ENCODE results near the gene RAC2. TPM values are rescaled to one million over a fixed set of nuclear protein-coding genes. Genes with fewer than 3 reads are reported as not detected.

Gene RAC2
- total and polyA plus RNA-seq, 11 donors = 1.3 to 60.5 (median 3.8) TPM

DNA sequence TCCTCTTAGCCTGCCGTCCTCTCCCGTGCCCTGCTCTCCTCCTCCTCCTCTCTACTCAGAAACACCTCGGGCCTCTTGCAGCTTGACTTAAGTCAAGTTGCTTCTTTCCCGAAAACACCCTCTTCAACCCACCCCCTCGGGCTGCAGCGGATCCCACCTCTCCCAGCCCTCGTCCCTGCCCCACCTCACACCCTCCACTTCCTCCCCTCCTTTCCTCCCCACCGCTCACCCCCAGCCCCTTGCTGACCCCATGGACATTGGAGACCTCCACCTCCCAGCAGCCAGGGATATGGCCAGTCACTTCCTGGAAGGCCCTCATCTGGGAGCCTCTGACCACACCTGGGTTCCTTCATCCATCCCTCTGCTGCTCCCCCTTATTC is 29.8 kb upstream of the RAC2 start:
- WGBS, 4 donors = 71 to 76% (median 72%) methylated on average over 8 of the region's 8 CpGs
- H3K36me3 ChIP-seq = no peaks in the 10 kb centered on the region
- H3K27ac ChIP-seq = peak overlapping the region in 1 of 12 donors; percentile 93
- no peak for TF ChIP-seq POLR2A (IDR thresholded peaks at IDR 0.05)
- TF ChIP-seq, protein P1, sequence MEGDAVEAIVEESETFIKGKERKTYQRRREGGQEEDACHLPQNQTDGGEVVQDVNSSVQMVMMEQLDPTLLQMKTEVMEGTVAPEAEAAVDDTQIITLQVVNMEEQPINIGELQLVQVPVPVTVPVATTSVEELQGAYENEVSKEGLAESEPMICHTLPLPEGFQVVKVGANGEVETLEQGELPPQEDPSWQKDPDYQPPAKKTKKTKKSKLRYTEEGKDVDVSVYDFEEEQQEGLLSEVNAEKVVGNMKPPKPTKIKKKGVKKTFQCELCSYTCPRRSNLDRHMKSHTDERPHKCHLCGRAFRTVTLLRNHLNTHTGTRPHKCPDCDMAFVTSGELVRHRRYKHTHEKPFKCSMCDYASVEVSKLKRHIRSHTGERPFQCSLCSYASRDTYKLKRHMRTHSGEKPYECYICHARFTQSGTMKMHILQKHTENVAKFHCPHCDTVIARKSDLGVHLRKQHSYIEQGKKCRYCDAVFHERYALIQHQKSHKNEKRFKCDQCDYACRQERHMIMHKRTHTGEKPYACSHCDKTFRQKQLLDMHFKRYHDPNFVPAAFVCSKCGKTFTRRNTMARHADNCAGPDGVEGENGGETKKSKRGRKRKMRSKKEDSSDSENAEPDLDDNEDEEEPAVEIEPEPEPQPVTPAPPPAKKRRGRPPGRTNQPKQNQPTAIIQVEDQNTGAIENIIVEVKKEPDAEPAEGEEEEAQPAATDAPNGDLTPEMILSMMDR (IDR thresholded peaks at IDR 0.05) = no peak
- intact Hi-C loops (cut with DNase I) = no loop called here
- H3K4me1 ChIP-seq = peaks cover 0 to 76% (median 0%) of the 10 kb centered on the region in 12 donors
- peaks cover 0 to 43% (median 0%) of the 10 kb centered on the region in 9 donors for H3K27me3 ChIP-seq
- DNase-seq = peak in 1 of 5 donors; percentile 15
- H3K9me3 ChIP-seq = no peaks in the 10 kb centered on the region
- ATAC-seq = no peak
- H3K4me3 ChIP-seq = no peak overlapping the region

DNA sequence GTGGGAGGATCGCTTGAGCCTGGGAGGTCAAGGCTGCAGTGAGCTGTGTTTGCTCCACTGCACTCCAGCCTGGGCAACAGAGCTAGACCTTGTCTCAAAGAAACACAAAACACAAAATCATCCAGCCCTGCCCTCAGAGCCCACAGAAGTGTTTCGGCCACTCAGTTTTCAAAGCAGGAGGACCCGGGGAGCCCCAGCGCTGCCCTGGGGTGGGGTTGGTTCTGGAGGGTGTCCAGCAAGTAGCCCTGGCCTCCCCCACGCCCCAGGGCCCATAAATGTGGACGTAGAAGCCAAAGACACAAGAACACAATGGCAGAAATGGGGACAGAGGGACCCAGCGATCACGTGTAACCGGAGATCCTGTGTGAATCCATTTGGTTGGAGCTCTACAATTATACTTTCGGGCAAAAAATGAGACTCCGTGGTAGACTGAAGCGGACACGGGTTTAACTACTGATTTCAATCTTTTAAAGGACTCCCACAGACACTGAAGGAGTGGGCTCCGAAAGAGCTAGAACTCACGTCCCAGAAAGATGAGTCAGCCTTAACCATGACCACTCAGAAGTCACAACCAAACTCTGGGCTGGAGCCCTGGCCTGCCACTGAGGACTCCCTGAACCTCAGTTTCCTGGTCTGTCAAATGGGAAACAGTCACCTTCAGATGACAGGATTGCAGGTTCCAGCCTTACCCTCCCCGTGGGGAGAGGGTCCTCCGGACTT is 29.2 kb upstream of the RAC2 start:
- Histone ChIP-seq H3K36me3 (no peaks in the 10 kb centered on the region), H3K27me3 (peaks cover 0 to 43% (median 0%) of the 10 kb centered on the region in 9 donors), H3K9me3 (no peaks in the 10 kb centered on the region), H3K4me1 (peaks cover 0 to 78% (median 0%) of the 10 kb centered on the region in 12 donors), H3K4me3 (no peak overlapping the region), H3K27ac (peak overlapping the region in 1 of 12 donors; percentile 93)
- DNase-seq = peak in 1 of 5 donors; percentile 4
- intact Hi-C loops (cut with DNase I) = no loop called here
- 59 to 69% (median 63%) methylated on average over 17 of the region's 17 CpGs for WGBS, 4 donors
- TF ChIP-seq, protein P1 (IDR thresholded peaks at IDR 0.05) = no peak
- TF ChIP-seq POLR2A (IDR thresholded peaks at IDR 0.05) = no peak
- no peak for ATAC-seq

DNA sequence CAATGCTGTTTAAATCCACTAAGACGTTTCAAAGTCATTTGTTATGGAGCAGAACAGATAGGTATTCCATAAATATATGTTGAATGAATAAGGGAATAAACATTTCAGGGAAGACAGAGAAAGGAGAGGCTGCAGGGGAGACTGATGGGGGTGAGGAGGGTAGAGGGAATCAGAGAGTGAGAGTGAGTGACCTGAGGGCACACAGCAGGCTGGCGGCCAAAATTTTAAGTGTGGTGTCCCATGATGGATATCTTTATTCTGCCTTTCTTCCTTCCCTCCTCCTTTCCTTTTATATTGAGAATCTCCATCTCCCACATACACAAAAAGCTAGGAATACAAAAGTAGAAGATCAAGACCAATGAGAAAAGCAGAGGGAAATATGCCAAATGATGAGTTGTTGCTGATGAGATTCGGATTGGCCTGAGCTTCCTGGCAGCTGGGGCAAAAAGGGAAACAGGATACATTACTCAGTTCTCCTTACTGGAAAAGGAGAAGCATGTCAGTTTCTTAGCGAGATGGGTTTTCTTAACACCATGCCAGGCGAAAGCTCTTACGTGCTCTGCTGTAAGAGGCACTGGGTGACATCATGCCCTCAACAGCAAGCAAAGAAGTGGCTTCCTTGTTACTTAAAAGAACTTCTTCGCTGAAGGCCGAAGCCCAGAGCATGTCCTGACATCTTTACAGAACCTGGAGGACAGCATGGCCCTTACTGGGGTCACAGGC is 27.0 kb upstream of the RAC2 start:
- H3K27ac ChIP-seq = peak overlapping the region in 4 of 12 donors; percentile 6 to 94 (median 27)
- no peaks in the 10 kb centered on the region for H3K9me3 ChIP-seq
- peaks cover 0 to 88% (median 0%) of the 10 kb centered on the region in 12 donors for H3K4me1 ChIP-seq
- TF ChIP-seq, protein P1 (IDR thresholded peaks at IDR 0.05) = no peak
- no peak for TF ChIP-seq POLR2A (IDR thresholded peaks at IDR 0.05)
- peak in 3 of 4 donors; percentile 43 to 63 (median 60) for ATAC-seq
- intact Hi-C loops (cut with DNase I) = no loop called here
- no peaks in the 10 kb centered on the region for H3K36me3 ChIP-seq
- peaks cover 0 to 53% (median 2%) of the 10 kb centered on the region in 9 donors for H3K27me3 ChIP-seq
- H3K4me3 ChIP-seq = no peak overlapping the region
- WGBS, 4 donors = 65 to 72% (median 70%) methylated on average over 8 of the region's 8 CpGs
- DNase-seq = peak in 1 of 5 donors; percentile 32
